LNCaP clone FGC (cell line): ENCODE measurements around the gene VPS50.

Experiments
- DNase-seq: peaks from one replicate; pipeline ENCODE4 v3.0.0-alpha.2; 2011; ENCODE audit warnings: low read depth
- H3K4me3 ChIP-seq: 2 replicates; pipeline ENCODE4 v1.5.1; 2011; ENCODE audit warnings: mild to moderate bottlenecking, low read depth, low read length, control low read depth
- TF ChIP-seq, protein P1 (sequence below): IDR thresholded peaks from 2 replicates; pipeline ENCODE4 v1.5.1; 2012; ENCODE audit warnings: mild to moderate bottlenecking; ENCODE audit not compliant: control insufficient read depth, insufficient read depth; ENCODE audit errors: extremely low read depth

The VPS50 gene

GRCh38 chr7:93226310-93226709, 5.9 kb upstream of the VPS50 start, which contains the start of gene HEPACAM2:
TSS of gene HEPACAM2 (minus strand) at chr7:93226469.
- H3K4me3 ChIP-seq, result no peak within 1 kb of the TSS
- TF ChIP-seq, protein P1, sequence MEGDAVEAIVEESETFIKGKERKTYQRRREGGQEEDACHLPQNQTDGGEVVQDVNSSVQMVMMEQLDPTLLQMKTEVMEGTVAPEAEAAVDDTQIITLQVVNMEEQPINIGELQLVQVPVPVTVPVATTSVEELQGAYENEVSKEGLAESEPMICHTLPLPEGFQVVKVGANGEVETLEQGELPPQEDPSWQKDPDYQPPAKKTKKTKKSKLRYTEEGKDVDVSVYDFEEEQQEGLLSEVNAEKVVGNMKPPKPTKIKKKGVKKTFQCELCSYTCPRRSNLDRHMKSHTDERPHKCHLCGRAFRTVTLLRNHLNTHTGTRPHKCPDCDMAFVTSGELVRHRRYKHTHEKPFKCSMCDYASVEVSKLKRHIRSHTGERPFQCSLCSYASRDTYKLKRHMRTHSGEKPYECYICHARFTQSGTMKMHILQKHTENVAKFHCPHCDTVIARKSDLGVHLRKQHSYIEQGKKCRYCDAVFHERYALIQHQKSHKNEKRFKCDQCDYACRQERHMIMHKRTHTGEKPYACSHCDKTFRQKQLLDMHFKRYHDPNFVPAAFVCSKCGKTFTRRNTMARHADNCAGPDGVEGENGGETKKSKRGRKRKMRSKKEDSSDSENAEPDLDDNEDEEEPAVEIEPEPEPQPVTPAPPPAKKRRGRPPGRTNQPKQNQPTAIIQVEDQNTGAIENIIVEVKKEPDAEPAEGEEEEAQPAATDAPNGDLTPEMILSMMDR, result no peak
- no peak for DNase-seq

DNA sequence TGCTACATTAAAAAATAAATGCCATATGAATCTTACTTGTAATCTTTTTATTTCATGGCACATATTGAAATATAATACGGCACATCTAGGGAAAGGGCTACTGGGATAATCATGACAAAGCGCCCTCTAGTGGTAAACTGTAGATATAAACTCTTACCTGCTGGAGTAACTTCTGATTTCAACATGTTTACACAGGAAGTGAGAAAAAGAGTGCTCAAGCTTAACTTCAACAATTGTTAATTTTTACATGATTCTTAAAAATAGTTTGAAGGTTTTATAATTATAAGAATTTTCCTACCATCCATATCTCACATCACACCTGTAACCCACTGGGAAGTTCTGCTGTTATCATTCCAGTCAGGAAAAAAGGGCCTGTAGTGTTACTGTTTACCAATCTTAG, 3.9 kb upstream of the VPS50 start:
- TF ChIP-seq, protein P1, result peak; percentile 59
- no peak overlapping the region for H3K4me3 ChIP-seq
- DNase-seq, result peak; percentile 50

DNA sequence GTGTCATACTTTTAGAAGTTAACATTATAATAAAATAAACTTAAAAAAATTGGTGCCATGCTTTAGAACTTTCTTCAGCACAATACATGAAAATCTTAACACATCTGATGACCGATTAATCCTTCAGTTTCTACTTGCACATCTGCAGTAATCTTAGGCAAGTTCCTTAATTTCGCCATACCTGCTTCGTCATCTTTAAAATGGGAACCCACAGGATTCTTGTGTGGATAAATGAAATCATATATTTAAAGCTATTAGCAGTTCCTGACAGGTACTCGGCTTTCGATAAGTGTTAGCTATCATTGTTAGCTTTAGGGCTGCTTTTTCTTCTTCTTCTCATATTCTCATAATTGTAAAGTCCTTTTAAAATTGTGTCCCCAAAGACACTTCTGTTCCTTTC, 907 bp upstream of the VPS50 start:
- TF ChIP-seq, protein P1, result no peak
- H3K4me3 ChIP-seq, result peak overlapping the region; percentile 92
- no peak for DNase-seq

DNA sequence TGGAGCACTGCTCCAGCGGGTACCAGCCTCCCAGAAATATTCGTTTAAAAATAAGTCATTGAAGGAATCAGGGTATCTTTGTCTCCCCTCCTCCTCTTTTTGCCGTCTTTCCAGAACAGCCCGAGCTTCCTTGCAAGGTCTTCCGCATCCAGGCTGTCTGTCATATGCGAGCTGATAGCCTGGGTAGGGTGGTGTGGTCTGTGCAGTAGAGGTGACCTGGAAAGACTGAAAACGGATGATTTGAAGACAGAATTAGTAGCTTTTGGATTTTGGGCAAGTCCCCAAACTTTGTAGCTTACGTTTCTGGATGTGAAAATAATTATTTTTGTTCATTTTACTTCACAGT, 480 bp downstream of the VPS50 start:
- DNase-seq, result no peak
- TF ChIP-seq, protein P1, result no peak
- peak overlapping the region; percentile 92 for H3K4me3 ChIP-seq

DNA sequence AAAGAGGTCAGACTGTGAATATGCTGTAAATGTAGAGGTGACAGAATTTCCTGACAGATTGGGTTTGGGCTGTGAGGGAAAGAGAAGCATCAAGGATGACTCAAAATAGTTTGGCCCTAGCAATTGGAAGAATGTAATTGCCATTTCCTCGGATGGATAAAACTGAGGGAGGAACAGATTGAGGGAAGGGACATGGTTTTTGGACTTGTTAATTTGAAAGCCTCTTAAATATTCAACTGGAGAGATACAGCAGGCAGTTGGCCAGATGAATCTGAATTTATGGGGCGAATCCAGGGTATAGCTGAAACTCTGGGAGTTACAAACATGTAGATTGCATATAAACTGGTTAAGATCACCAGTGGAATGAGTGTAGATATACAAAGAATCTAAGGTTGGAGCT, 3.4 kb downstream of the VPS50 start:
- TF ChIP-seq, protein P1, result no peak
- H3K4me3 ChIP-seq, result no peak overlapping the region
- no peak for DNase-seq

DNA sequence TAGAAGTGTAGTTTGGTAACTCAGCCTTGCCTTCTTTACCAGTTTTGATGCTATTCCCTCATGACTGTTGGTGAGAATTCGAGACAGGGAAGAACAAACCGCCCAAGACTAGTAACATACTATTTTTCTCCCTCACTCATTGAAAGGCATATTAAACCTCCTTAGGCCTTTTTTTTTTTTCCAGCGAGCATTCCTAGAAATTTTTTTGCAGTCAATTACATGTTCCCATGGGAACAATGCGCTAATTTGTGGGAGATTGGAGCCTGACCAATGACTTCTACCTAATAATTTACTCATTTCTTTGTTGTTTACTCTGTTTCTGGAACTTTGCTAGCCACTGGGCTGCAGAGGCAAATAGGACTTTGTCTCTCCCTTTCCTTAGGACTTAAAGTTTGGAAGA, 6.0 kb downstream of the VPS50 start:
- H3K4me3 ChIP-seq, result no peak overlapping the region
- TF ChIP-seq, protein P1, result no peak
- DNase-seq, result no peak

- H3K4me3 ChIP-seq, result no peak overlapping the region
- TF ChIP-seq, protein P1, result no peak
- no peak for DNase-seq
These were observed 6.6 kb downstream of the VPS50 start for GRCh38 chr7:93238748-93239147.
